HUES6 (cell line): ENCODE data around the gene PARP9.

Experiments used
- H3K27ac ChIP-seq: 2 replicates; pipeline ENCODE4 v1.7.0; 2013; ENCODE audit warnings: low read depth, mild to moderate bottlenecking, low read length, inconsistent platforms
- H3K27me3 ChIP-seq: 2 replicates; pipeline ENCODE4 v1.6.1; 2013; ENCODE audit warnings: low read length; ENCODE audit not compliant: control insufficient read depth, insufficient read depth
- H3K36me3 ChIP-seq: 2 replicates; pipeline ENCODE4 v1.6.1; 2013; ENCODE audit warnings: low read length; ENCODE audit not compliant: control insufficient read depth, insufficient read depth
- H3K4me1 ChIP-seq: 2 replicates; pipeline ENCODE4 v1.6.1; 2013; ENCODE audit warnings: low read length; ENCODE audit not compliant: control insufficient read depth, insufficient read depth
- H3K4me3 ChIP-seq: 2 replicates; pipeline ENCODE4 v1.5.1; 2013; ENCODE audit warnings: low read depth, low read length
- H3K9ac ChIP-seq: one replicate; pipeline ENCODE4 v1.6.1; 2013; ENCODE audit warnings: mild to moderate bottlenecking, low read length
- H3K9me3 ChIP-seq: 2 replicates; pipeline ENCODE4 v1.6.1; 2013; ENCODE audit warnings: low read depth, low read length; ENCODE audit not compliant: control insufficient read depth, insufficient read depth

PARP9 gene

DNA sequence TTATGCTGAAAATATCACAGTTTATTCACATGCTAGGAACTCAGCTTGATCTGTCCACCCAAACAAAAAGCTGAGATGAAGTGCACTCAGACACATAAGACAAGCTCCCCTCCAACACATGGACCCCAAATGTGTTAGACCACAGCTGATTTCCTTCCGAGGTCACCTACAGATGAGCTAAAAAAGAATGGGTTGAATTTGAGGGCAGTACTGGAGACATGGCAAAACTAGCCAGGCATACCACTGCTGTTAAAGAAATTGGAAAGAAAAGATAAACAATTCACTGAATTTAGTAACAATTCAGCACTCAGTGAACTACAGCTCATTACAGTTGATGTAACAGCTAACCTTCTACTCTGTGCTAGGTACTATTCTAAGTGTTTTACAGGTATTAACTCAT, 15.5 kb downstream of the PARP9 start:
- no peak overlapping the region for H3K4me3 ChIP-seq
- no peaks in the 10 kb centered on the region for H3K4me1 ChIP-seq
- H3K36me3 ChIP-seq = no peaks in the 10 kb centered on the region
- H3K9ac ChIP-seq = no peak overlapping the region
- H3K9me3 ChIP-seq = no peaks in the 10 kb centered on the region
- no peak overlapping the region for H3K27ac ChIP-seq
- no peaks in the 10 kb centered on the region for H3K27me3 ChIP-seq

DNA sequence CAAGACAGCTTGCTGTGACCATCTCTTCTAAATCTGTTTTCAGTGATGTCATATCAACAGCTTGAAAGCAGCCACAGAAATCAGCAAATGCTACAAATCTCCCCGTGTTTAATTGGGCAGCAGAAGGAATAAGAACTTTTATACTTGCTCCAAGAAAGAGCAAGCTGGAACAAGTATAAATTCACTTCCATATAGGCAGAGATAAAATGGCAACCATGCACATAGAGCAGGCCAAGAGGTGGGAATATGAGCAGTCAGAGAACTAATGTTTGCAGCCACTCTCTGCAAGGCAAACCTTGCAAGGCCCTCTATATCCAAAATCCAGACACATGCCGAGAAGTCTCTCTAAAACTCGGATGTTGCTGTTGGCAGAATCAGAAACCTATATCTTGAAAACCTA, 16.0 kb downstream of the PARP9 start:
- Histone ChIP-seq H3K4me1 (no peaks in the 10 kb centered on the region), H3K27me3 (no peaks in the 10 kb centered on the region), H3K27ac (no peak overlapping the region), H3K9me3 (no peaks in the 10 kb centered on the region), H3K4me3 (no peak overlapping the region), H3K36me3 (no peaks in the 10 kb centered on the region), H3K9ac (no peak overlapping the region)

DNA sequence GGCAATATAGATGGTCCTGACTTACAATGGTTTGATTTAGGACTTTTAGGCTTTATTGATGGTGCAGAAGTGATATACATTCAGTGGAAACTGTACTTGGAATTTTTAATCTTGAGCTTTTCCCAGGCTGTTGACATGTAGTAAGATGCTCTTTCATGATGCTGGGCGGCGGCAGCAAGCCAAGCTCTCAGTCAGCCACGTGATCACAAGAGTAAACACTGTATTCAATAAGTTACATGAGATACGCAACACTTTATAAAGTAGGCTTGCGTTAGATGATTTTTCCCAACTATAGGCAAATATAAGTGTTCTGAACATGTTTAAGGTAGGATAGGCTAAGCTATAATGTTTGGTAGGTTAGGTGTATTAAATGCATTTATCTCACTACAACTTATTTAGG, 17.9 kb downstream of the PARP9 start:
- Histone ChIP-seq H3K4me1 (no peaks in the 10 kb centered on the region), H3K27ac (no peak overlapping the region), H3K9ac (no peak overlapping the region), H3K9me3 (no peaks in the 10 kb centered on the region), H3K27me3 (no peaks in the 10 kb centered on the region), H3K36me3 (no peaks in the 10 kb centered on the region), H3K4me3 (no peak overlapping the region)

DNA sequence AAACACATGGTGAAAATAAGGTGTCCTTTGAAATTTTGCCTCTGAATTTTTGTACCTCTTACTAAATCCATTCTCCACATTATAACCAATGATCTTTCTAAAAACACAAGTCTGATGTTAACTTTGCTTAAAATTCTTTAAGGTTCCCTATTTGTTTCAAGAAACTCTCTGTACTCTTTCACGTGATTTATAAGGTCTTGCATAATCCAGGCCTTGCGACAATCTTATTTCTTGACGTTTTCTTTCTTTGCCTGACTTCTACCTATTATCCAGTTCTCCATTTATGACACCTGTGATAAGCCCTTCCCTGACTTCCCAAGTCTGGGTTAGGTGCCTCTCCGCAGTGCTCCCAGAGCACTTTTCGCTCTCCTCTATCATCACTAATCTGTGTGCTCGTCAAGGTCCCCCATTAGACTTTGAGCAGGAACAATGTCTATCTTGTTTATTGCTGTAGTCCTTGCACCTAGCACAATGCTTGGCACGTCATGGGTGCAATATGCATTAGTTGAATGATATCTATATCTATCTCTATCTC, 25.1 kb downstream of the PARP9 start:
- peaks cover 31% of the 10 kb centered on the region for H3K4me1 ChIP-seq
- H3K27ac ChIP-seq = no peak overlapping the region
- no peak overlapping the region for H3K4me3 ChIP-seq
- no peaks in the 10 kb centered on the region for H3K9me3 ChIP-seq
- no peak overlapping the region for H3K9ac ChIP-seq
- no peaks in the 10 kb centered on the region for H3K27me3 ChIP-seq
- no peaks in the 10 kb centered on the region for H3K36me3 ChIP-seq

DNA sequence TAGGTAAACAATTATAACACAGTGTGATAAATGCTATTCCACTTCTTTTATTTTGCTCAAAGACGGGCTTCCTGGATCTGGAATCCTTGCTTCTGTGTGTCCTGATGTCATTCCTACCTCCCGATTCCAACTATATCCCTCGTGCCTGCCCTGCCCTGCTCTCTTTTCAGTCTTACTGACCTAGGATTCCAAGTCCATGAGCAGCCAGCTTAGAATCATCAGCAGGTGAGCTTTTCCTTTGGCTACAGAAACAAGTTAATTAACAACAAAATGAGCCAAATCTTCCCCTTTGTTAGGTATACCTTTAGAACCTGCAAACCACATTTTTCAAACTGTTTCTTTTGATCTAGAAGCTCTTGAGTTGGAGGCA, 27.5 kb downstream of the PARP9 start:
- Histone ChIP-seq H3K9me3 (no peaks in the 10 kb centered on the region), H3K9ac (no peak overlapping the region), H3K4me3 (peak overlapping the region; percentile 16; the same call in 1 of the 2 replicates), H3K27ac (peak overlapping the region; percentile 61; the same call in 1 of the 2 replicates), H3K36me3 (no peaks in the 10 kb centered on the region), H3K27me3 (no peaks in the 10 kb centered on the region), H3K4me1 (peaks cover 37% of the 10 kb centered on the region)

DNA sequence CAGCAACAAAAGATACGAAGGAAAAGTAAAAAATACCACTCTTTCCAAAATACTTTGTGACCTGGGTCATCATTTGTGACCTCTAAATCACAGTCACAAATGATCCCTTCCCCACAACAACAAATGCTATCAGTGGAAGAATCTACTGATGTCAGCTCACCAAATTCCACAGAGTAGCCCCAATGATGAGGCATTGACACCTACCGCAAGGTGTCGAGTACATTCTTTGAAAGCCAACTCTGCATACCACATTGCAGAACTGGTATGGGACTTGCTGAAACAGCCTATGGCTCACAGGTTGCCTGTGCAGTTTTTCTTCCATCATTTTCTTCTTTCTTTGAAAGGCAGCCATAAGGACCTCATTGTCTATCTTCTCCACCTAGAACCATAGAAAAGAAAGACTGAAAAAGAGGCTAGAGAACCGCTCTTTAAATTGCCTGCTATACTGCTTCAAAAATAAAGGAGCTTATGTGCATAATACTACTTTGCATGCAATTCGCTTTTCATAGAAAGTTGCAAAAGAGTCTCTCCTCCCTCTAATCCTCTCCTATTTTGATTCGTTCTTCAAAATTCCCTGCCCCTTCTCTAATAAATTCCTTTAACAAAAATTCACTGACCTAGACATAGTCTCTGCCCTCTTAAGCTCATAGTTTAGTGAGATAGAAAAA, 28.0 kb downstream of the PARP9 start:
- H3K9me3 ChIP-seq = no peaks in the 10 kb centered on the region
- H3K4me1 ChIP-seq = peaks cover 37% of the 10 kb centered on the region
- H3K9ac ChIP-seq = no peak overlapping the region
- peak overlapping the region; percentile 16; the same call in 1 of the 2 replicates for H3K4me3 ChIP-seq
- no peak overlapping the region for H3K27ac ChIP-seq
- no peaks in the 10 kb centered on the region for H3K36me3 ChIP-seq
- no peaks in the 10 kb centered on the region for H3K27me3 ChIP-seq

DNA sequence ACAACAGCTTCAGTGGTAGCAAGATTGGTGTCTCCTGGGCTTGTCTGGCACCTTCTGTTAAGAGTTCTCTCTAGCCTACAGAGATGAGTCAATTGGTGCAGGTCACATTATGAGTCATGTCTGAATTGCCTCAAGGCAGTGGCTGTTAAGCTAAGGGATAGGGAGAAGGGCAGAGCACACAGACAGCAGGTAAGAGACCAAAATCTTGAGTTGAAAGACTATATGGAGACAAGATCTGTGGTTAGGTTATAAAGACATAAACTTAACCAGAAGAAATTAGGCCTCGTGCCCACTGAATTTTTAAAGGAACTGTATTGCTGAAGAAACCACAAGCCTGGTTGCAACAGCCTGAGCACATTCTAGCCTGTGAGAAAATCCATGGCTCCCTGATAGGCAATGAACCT, 30.2 kb downstream of the PARP9 start:
- Histone ChIP-seq H3K27ac (peak overlapping the region; percentile 7; the same call in 1 of the 2 replicates), H3K4me1 (peaks cover 37% of the 10 kb centered on the region), H3K27me3 (no peaks in the 10 kb centered on the region), H3K36me3 (no peaks in the 10 kb centered on the region), H3K9ac (no peak overlapping the region), H3K4me3 (no peak overlapping the region), H3K9me3 (no peaks in the 10 kb centered on the region)

DNA sequence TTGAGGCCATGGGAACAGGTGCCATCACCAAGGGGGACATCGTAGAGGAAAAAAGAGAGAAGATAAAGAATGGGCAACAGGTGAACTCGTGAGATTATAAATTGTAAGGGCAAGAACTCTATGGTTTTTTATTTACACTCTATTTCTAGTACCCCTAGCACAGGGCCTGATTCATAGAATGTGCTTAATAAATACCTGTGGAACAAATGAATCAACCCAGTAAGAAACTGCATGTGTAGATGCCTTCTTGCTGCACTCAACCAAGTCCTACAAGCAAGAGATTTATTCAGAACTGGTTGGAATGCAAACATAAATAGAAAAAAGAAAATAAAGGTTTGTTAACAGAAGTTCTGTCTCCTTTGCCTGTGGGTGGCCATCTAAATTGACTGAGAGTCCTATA, 30.6 kb downstream of the PARP9 start:
- no peak overlapping the region for H3K9ac ChIP-seq
- no peaks in the 10 kb centered on the region for H3K9me3 ChIP-seq
- H3K4me1 ChIP-seq = peaks cover 37% of the 10 kb centered on the region
- no peaks in the 10 kb centered on the region for H3K27me3 ChIP-seq
- H3K36me3 ChIP-seq = no peaks in the 10 kb centered on the region
- peak overlapping the region; percentile 7; the same call in 1 of the 2 replicates for H3K27ac ChIP-seq
- H3K4me3 ChIP-seq = no peak overlapping the region

DNA sequence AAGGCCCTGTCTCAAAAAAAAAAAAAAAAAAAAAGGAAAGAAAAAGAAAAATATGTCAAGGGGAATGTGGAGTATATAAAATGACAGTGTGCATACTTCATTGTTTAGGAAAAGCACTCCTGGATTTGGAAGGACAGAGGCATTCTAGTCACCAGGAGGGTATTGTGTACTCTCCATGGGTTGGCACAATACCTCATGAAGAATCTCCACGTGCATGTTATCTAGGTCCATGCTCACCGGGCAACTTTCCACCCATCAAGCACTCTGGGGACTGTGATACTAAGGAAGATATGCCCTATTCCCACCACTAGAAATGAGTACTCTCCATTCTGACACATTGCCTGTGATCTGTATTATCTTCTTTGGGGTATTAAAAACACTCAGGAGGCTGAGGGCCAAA, 33.9 kb downstream of the PARP9 start:
- Histone ChIP-seq H3K27me3 (no peaks in the 10 kb centered on the region), H3K4me3 (no peak overlapping the region), H3K4me1 (peaks cover 10% of the 10 kb centered on the region; the same call in 1 of the 2 replicates), H3K27ac (no peak overlapping the region), H3K36me3 (no peaks in the 10 kb centered on the region), H3K9me3 (no peaks in the 10 kb centered on the region), H3K9ac (no peak overlapping the region)

DNA sequence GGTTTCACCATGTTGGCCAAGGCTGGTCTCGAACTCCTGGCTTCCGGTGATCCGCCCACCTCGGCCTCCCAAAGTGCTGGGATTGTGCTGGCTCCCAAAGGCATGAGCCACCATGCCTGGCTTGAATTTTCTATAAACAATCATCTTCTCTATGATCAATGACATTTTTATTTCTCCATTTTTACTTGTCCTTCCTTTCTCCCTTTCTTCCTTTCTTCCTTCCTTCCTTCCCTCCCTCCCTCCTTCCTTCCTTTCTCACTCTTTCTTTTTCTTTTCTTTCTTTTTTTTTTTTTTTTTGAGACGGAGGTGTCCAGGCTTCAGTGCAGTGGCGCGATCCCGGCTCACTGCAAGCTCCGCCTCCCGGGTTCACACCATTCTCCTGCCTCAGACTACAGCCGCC, 40.8 kb downstream of the PARP9 start:
- H3K4me1 ChIP-seq = no peaks in the 10 kb centered on the region
- H3K27ac ChIP-seq = no peak overlapping the region
- no peaks in the 10 kb centered on the region for H3K27me3 ChIP-seq
- H3K9ac ChIP-seq = no peak overlapping the region
- no peaks in the 10 kb centered on the region for H3K9me3 ChIP-seq
- no peaks in the 10 kb centered on the region for H3K36me3 ChIP-seq
- H3K4me3 ChIP-seq = no peak overlapping the region

DNA sequence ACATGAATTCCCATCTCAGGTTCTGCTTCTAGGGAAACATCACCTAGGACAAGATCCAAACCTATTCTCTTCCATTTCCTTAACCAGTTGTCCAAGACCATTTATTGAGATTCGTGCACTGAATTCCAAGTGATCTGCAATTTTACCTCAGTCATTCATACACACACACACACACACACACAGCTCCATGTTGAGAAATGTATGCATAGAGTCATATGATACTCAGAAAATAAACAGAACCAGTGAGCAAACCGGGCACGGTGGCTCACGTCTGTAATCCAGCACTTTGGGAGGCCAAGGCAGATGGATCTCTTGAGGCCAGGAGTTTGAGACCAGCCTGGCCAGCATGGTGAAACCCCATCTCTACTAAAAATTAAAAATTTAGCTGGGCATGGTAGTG, 43.2 kb downstream of the PARP9 start:
- Histone ChIP-seq H3K4me3 (no peak overlapping the region), H3K27me3 (no peaks in the 10 kb centered on the region), H3K9ac (no peak overlapping the region), H3K27ac (no peak overlapping the region), H3K9me3 (no peaks in the 10 kb centered on the region), H3K36me3 (no peaks in the 10 kb centered on the region), H3K4me1 (no peaks in the 10 kb centered on the region)
